SK-N-SH treated with all-trans-retinoic acid at 6 μM for 48 hours (cell line): ENCODE results near the gene FARP1.

Source experiments
- BACH2 ChIP-seq: fragments of 250-450 bp; sonication (Bioruptor Pico); IDR thresholded peaks from 2 replicates; pipeline ENCODE4 v1.9.0; 2021; ENCODE audit warnings: mild to moderate bottlenecking, borderline replicate concordance
- CREB5 ChIP-seq: fragments of 250-450 bp; sonication (Bioruptor Pico); IDR thresholded peaks from 2 replicates; pipeline ENCODE4 v1.5.1; 2020; ENCODE audit warnings: low read depth, mild to moderate bottlenecking, moderate library complexity
- CSDC2 ChIP-seq: fragments of 250-450 bp; sonication (Bioruptor Pico); IDR thresholded peaks from 2 replicates; pipeline ENCODE4 v1.5.0; 2020; ENCODE audit warnings: mild to moderate bottlenecking, moderate library complexity
- ISL1 ChIP-seq: fragments of 250-450 bp; sonication (Bioruptor Pico); IDR thresholded peaks from 2 replicates; pipeline ENCODE4 v2.1.2; 2022; ENCODE audit warnings: mild to moderate bottlenecking, moderate library complexity
- PATZ1 ChIP-seq: fragments of 250-450 bp; sonication (Bioruptor Pico); IDR thresholded peaks from 2 replicates; pipeline ENCODE4 v1.8.0; 2020; ENCODE audit warnings: mild to moderate bottlenecking, moderate library complexity, borderline replicate concordance
- RARB ChIP-seq: fragments of 250-450 bp; sonication (Bioruptor Pico); IDR thresholded peaks from 2 replicates; pipeline ENCODE4 v1.8.0; 2021; ENCODE audit warnings: mild to moderate bottlenecking, moderate library complexity
- SNAI2 ChIP-seq: fragments of 250-450 bp; sonication (Bioruptor Pico); IDR thresholded peaks from 2 replicates; pipeline ENCODE4 v1.5.0; 2020; ENCODE audit warnings: mild to moderate bottlenecking, moderate library complexity
- TCF4 ChIP-seq: fragments of 250-450 bp; sonication (Bioruptor Pico); IDR thresholded peaks from 2 replicates; pipeline ENCODE4 v1.8.0; 2021; ENCODE audit warnings: mild to moderate bottlenecking, moderate library complexity, borderline replicate concordance
- ZFP3 ChIP-seq: fragments of 250-450 bp; sonication (Bioruptor Pico); IDR thresholded peaks from 2 replicates; pipeline ENCODE4 v1.5.0; 2020; ENCODE audit warnings: mild to moderate bottlenecking, moderate library complexity
- ZFP30 ChIP-seq: fragments of 450-650 bp; formaldehyde crosslinking; IDR thresholded peaks from 2 replicates; pipeline ENCODE4 v1.5.0; 2022; ENCODE audit warnings: mild to moderate bottlenecking, moderate library complexity
- ZNF8 ChIP-seq: fragments of 450-650 bp; formaldehyde crosslinking; IDR thresholded peaks from 2 replicates; pipeline ENCODE4 v1.5.0; 2020; ENCODE audit warnings: mild to moderate bottlenecking, moderate library complexity

DNA sequence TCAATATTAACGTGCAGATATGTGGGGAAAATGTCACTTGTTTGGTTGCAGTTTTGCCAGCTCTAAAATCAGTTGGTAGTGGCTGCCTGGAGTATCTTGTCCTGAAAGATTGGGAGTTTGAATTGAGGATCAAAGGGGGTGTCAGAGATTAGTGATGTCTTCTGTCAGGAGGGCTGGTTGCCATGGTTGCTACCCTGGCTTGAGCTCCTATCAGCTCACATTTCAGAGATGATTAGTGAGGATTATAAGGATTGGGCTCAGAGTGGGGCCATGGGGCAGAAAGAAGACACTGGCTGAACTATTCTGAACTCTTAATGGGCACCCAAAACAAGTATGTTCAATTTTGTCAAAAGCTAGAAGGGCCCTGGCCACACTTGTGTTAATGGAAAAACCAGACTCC is 129.7 kb downstream of the FARP1 start:
- TF ChIP-seq ZFP30 (CRISPR knock-in tag) (no peak), BACH2 (CRISPR knock-in tag) (no peak), PATZ1 (CRISPR knock-in tag) (no peak), ZFP3 (CRISPR knock-in tag) (no peak), RARB (no peak), TCF4 (no peak), ISL1 (no peak), SNAI2 (CRISPR knock-in tag) (no peak), CREB5 (CRISPR knock-in tag) (no peak), CSDC2 (CRISPR knock-in tag) (no peak), ZNF8 (CRISPR knock-in tag) (no peak)
